Retinal pigment epithelial cell (primary cell): Measurements from ENCODE around the gene AGMAT.

Source experiments
- DNase-seq: peaks from one replicate; pipeline ENCODE4 v3.0.0-alpha.2; 2010; ENCODE audit warnings: low read depth
- H3K4me3 ChIP-seq: 2 replicates; pipeline ENCODE4 v1.5.1; 2011; ENCODE audit warnings: mild to moderate bottlenecking, low read length, control low read depth, moderate library complexity
- CTCF ChIP-seq: conservative IDR thresholded peaks from 2 replicates; pipeline ENCODE4 v1.5.1; 2011; ENCODE audit warnings: low read depth, low read length, control low read depth, inconsistent platforms

The AGMAT gene

DNA sequence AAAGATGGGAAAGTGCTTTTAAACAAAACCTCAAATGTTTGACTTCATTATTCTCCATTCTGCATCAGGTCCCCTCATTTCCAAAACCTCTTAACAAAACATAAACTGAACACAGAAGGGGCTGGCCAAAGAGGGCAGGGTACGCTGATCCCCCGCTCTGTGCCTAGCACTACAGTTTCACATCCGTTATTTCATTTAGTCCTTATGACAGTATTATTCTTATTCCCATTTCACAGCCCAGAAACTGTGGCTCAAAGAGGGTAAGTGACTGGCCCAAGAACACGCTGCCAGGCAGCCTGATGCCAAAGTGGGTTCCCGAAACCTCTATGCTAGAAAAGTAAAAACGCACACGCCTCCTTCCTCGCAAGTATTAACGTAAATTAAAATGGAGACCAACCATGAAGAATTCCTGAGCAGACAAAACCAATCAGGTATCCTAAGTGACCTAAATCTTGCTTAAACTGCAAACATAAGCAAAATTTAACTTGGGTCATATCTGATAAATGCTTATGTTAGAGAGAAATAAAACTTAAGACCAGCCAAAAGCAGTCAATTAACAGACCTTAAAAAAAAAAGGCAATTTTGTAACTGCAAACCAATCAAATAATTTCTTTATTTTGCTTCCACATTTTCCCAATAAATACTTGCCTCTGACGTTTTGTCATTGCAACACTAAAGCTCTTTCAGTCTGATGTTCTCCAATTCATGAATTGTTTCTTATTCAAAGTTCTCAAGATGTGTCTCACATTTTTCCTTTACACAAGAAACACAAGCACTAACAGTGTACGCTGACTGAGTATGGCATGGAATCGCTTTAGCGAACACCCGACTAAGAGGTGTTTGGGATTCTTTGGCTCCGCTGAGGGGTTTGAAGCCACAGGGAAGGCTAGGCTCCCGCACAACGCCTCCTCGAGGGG is 61.5 kb downstream of the AGMAT start:
- H3K4me3 ChIP-seq: peak overlapping the region; percentile 82
- peak; percentile 18 for DNase-seq

DNA sequence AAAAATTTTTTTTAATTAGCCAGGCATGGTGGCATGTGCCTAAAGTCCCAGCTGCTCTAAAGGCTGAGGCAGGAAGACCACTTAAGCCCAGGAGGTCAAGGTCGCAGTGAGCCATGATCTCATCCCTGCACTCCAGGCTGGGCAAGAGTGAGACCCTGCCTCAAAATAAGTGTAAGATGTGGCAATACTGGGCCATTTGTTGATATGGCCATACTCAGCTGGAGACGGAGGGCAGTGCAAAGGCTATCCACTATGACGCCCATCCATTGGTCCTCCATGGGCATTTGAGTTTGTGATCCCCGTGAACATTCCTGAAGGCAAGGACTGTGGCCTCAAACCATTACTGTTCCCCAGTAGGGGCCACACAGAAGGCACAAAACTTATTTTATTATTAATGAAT is 62.3 kb downstream of the AGMAT start:
- TF ChIP-seq CTCF: no peak
- DNase-seq: no peak
- no peak overlapping the region for H3K4me3 ChIP-seq

More for the DNA sequence above, 61.5 kb downstream of the AGMAT start:
- TF ChIP-seq CTCF: no peak
